KMS-11 (cell line): Measurements from ENCODE around the gene AKR1C3.

Experiments
- H2AFZ ChIP-seq: fragments of 200-600 bp; sonication (generic); 2 replicates; pipeline ENCODE4 v1.6.1; 2016; ENCODE audit warnings: antibody characterized with exemption, mixed run types, low read depth
- H3K27ac ChIP-seq: fragments of 200-600 bp; sonication (generic); 2 replicates; pipeline ENCODE4 v1.6.1; 2016; ENCODE audit warnings: mild to moderate bottlenecking, mixed run types
- H3K27me3 ChIP-seq: fragments of 200-600 bp; sonication (generic); 2 replicates; pipeline ENCODE4 v1.6.1; 2017; ENCODE audit warnings: mild to moderate bottlenecking, low read depth, mixed run types, moderate library complexity; ENCODE audit not compliant: insufficient read depth
- H3K36me3 ChIP-seq: fragments of 200-600 bp; sonication (generic); 2 replicates; pipeline ENCODE4 v1.6.1; 2017; ENCODE audit warnings: mild to moderate bottlenecking, mixed run types; ENCODE audit not compliant: insufficient read depth
- H3K4me1 ChIP-seq: fragments of 200-600 bp; sonication (generic); 2 replicates; pipeline ENCODE4 v1.6.1; 2016; ENCODE audit warnings: mild to moderate bottlenecking, low read depth, mixed run types; ENCODE audit not compliant: poor library complexity, severe bottlenecking
- H3K4me2 ChIP-seq: fragments of 200-600 bp; sonication (generic); 2 replicates; pipeline ENCODE4 v1.7.0; 2016; ENCODE audit warnings: mild to moderate bottlenecking, mixed run types
- H3K4me3 ChIP-seq: fragments of 200-600 bp; sonication (generic); IDR thresholded peaks from 2 replicates; pipeline ENCODE4 v1.6.1; 2017; ENCODE audit warnings: low read depth, low read length, mixed read lengths; ENCODE audit not compliant: insufficient read depth
- H3K79me2 ChIP-seq: fragments of 200-600 bp; sonication (generic); 2 replicates; pipeline ENCODE4 v1.6.1; 2016; ENCODE audit warnings: low read depth, mixed run types; ENCODE audit not compliant: insufficient read depth
- H3K9ac ChIP-seq: fragments of 200-600 bp; sonication (generic); 2 replicates; pipeline ENCODE4 v1.6.1; 2016; ENCODE audit warnings: mild to moderate bottlenecking, mixed run types
- H4K20me1 ChIP-seq: fragments of 200-600 bp; sonication (generic); 2 replicates; pipeline ENCODE4 v1.6.1; 2016; ENCODE audit warnings: mild to moderate bottlenecking, mixed run types; ENCODE audit not compliant: insufficient read depth
- CTCF ChIP-seq: fragments of 200-600 bp; sonication (generic); conservative IDR thresholded peaks from 2 replicates; pipeline ENCODE4 v1.6.1; 2017; ENCODE audit warnings: low read depth, mild to moderate bottlenecking, antibody characterized with exemption, low read length, moderate library complexity, mixed read lengths

The AKR1C3 gene

GRCh38 chr10:5081091-5081490 lies 13.1 kb upstream of the AKR1C3 start:
- Histone ChIP-seq H3K4me3 (no peak overlapping the region), H4K20me1 (no peaks in the 10 kb centered on the region), H3K36me3 (no peaks in the 10 kb centered on the region), H3K4me2 (no peak overlapping the region), H3K4me1 (no peaks in the 10 kb centered on the region), H2AFZ (no peak overlapping the region), H3K27me3 (no peaks in the 10 kb centered on the region), H3K27ac (no peak overlapping the region), H3K79me2 (no peaks in the 10 kb centered on the region), H3K9ac (no peak overlapping the region)
- TF ChIP-seq CTCF, result no peak

DNA sequence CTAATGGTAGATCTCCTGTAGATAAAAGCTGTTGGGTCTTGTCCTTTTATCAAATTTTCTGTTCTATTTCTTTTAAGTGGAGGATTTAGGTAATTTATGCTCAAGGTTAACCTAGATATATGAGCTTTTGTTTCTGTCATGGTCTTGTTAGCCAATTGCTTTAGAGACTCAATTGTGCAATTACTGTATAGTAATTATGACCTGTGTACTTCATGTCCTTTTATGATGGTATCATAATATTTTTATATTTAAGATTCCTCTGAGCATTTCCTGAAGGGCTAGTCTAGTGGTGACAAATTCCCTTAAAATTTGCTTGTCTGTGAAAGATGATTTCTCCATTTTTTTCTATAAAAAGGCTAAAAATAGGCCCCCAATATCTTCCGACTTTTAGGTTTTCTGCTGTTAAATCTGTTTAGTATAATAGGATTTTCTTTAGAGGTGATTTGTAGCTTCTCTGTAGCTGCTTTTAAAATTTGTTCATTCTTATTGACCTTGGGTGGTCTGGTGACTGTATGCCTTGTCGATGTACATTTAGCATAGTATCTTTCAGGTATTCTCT lies 5.4 kb upstream of the AKR1C3 start:
- H3K79me2 ChIP-seq, result no peaks in the 10 kb centered on the region
- no peaks in the 10 kb centered on the region for H3K27me3 ChIP-seq
- no peak overlapping the region for H3K27ac ChIP-seq
- no peaks in the 10 kb centered on the region for H3K4me1 ChIP-seq
- no peak overlapping the region for H2AFZ ChIP-seq
- no peak overlapping the region for H3K9ac ChIP-seq
- H4K20me1 ChIP-seq, result no peaks in the 10 kb centered on the region
- no peaks in the 10 kb centered on the region for H3K36me3 ChIP-seq
- H3K4me2 ChIP-seq, result no peak overlapping the region
- no peak for TF ChIP-seq CTCF
- H3K4me3 ChIP-seq, result no peak overlapping the region

DNA sequence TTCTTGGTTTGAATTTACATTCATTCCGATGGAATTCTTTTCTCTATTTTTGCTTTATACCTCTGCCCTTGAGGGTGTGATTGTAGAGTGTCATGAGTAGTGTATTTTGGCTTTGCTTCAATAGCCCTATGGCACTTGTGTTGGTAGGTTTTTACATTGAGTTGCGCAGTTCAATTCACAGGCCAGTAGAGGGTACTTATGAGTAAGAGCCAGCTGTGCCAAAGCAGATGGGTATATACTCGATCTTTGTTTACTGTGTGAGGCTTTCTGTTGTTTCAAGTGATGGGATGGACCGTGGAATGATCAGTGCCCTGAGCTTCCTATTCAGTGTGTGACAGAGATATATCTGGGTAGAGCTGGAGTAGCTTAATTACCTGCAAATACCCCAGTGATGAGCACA lies 4.3 kb upstream of the AKR1C3 start:
- no peak overlapping the region for H3K4me3 ChIP-seq

DNA sequence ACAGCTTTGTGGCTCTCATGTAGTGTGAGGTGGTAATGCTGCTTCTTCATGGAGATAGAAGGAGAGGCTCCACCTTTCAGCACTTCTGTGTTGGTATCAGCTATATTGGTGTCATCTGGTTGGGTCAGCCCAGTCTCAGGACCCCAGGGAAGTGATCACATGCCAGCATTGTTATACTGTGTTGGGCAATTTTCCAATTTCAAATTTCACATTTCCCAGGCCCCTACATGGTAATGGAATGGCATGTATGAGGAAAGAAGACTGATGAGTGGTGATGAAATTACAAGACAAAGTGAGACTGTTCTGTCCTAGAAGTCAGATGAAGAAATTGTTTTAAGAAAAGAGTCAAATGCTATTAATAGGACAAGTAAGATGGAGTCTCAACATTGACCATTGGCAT lies 3.7 kb upstream of the AKR1C3 start:
- H3K79me2 ChIP-seq, result no peaks in the 10 kb centered on the region
- no peak overlapping the region for H3K4me3 ChIP-seq
- no peak overlapping the region for H2AFZ ChIP-seq
- TF ChIP-seq CTCF, result no peak
- no peaks in the 10 kb centered on the region for H3K36me3 ChIP-seq
- H3K4me1 ChIP-seq, result no peaks in the 10 kb centered on the region
- no peak overlapping the region for H3K9ac ChIP-seq
- H4K20me1 ChIP-seq, result no peaks in the 10 kb centered on the region
- no peak overlapping the region for H3K4me2 ChIP-seq
- H3K27ac ChIP-seq, result no peak overlapping the region
- no peaks in the 10 kb centered on the region for H3K27me3 ChIP-seq

More for the DNA sequence above, 4.3 kb upstream of the AKR1C3 start:
- H3K4me1 ChIP-seq, result no peaks in the 10 kb centered on the region
- TF ChIP-seq CTCF, result peak; percentile 61
- no peaks in the 10 kb centered on the region for H3K79me2 ChIP-seq
- no peak overlapping the region for H3K27ac ChIP-seq
- no peaks in the 10 kb centered on the region for H4K20me1 ChIP-seq
- no peaks in the 10 kb centered on the region for H3K27me3 ChIP-seq
- H3K9ac ChIP-seq, result no peak overlapping the region
- no peak overlapping the region for H3K4me2 ChIP-seq
- no peaks in the 10 kb centered on the region for H3K36me3 ChIP-seq
- H2AFZ ChIP-seq, result peak overlapping the region; percentile 12; the same call in 1 of the 2 replicates

GRCh38 chr10:5091196-5091595 lies 3.0 kb upstream of the AKR1C3 start:
- no peak overlapping the region for H3K27ac ChIP-seq
- H2AFZ ChIP-seq, result no peak overlapping the region
- no peak overlapping the region for H3K4me2 ChIP-seq
- H4K20me1 ChIP-seq, result no peaks in the 10 kb centered on the region
- no peaks in the 10 kb centered on the region for H3K4me1 ChIP-seq
- no peak for TF ChIP-seq CTCF
- H3K36me3 ChIP-seq, result no peaks in the 10 kb centered on the region
- H3K9ac ChIP-seq, result no peak overlapping the region
- H3K27me3 ChIP-seq, result no peaks in the 10 kb centered on the region
- no peak overlapping the region for H3K4me3 ChIP-seq
- H3K79me2 ChIP-seq, result no peaks in the 10 kb centered on the region
